HG03457 (cell line): Measurements from ENCODE around the gene SMIM14.
"Not testable (repeated sequence)": the region's sequence is repeated elsewhere in the genome, so short reads cannot be mapped to it uniquely, and the experiment has no call there.

Source experiments
- ATAC-seq: cut with Tn5 transposase; IDR thresholded peaks from one replicate; pipeline ENCODE4 v1.9.1; 2021; ENCODE audit warnings: moderate number of reproducible peaks; ENCODE audit not compliant: unreplicated experiment

SMIM14 gene

DNA sequence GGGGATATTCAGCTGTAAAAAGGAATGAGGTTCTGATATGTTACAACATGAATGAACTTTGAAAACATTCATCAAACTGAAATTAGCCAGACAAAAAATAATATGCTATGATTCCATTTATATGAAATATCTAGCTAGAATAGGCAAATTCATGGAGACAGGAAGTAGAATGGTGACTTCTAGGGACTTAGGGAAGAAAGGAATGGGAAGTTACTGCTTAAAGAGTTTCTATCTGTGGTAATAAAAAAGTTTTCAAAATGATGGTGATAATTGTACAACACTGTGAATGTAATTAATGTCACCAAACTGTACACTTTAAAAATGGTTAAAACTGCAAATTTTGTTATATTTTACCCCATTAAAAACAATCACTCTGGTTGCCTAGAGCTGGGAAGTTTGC, 30.2 kb downstream of the SMIM14 start:
- no peak for ATAC-seq

DNA sequence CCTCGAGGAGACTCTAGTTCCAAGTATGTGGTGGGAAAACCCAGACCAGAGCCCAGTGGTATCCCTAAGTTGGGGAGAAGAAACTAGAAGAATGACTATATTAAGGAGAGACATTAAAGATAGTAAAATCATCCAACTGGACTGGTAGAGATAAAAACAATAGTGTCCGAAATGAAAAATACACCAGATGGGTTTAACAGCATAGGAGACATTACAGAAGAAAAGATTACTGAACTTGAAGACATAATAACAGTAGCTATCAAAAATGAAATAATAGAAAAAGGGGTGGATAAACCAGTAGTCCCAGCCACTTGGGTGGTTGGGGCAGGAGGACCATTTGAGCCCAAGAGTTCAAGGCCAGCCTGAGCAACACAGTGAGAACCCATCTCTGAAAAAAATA, 31.9 kb downstream of the SMIM14 start:
- no peak for ATAC-seq

GRCh38 chr4:39597695-39598381, 40.8 kb downstream of the SMIM14 start:
- no peak for ATAC-seq

DNA sequence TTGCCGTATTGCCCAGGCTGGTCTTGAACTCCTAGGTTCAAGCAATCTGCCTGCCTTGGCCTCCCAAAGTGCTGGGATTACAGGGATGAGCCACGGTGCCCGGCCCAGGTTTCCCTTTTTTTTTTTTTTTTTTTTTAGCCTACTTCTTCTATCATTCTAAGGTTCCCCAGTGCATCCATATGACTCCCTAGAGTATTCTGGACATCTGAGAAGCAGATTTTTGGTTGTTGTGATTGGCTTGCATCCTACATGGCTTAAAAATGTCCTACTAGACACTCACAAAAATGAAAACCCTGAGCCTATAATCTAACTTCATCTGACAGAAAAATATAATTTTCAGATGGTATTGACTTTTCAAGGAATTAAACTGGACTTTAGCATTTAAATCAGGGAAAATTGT, 41.7 kb downstream of the SMIM14 start:
- ATAC-seq, result no peak

- no peak for ATAC-seq
Observed at GRCh38 chr4:39591290-39591689, 47.4 kb downstream of the SMIM14 start.

- no peak for ATAC-seq
Observed at GRCh38 chr4:39587881-39588280, 50.8 kb downstream of the SMIM14 start.

DNA sequence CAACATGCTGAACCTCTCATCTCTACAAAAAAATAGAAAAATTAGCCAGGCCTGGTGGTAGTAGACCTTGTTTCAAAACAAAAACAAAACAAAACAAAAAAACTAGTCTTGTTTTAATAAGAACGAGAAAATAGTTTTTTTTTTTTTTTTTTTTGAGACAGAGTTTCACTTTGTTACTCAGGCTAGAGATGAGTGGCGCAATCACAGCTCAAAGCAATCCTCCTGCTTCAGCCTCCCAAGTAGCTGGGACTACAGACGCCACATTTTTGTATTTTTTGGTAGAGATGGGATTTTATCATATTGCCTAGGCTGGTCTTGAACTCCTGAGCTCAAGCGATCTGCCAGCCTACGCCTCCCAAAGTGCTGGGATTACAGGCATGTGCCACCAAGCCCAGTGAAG, 63.7 kb downstream of the SMIM14 start:
- no peak for ATAC-seq

GRCh38 chr4:39571504-39571903, 67.2 kb downstream of the SMIM14 start:
- ATAC-seq, result no peak

DNA sequence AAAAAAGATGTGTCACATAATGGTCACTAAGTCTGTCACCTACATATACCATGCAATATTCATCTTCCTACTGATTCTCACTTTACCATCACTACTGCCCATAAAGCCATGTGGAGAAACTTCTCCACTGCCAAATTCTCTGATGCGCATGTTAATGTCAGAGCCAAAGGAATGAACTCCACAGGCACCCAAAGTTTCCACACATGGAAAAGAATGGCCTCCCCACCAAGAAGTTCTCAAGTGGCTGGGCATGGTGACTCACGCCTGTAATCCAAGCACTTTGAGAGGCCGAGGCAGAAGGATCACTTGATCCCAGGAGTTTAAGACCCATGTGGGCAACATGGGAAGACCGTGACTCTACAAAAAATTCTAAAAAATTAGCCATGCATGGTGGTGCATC, 67.6 kb downstream of the SMIM14 start:
- no peak for ATAC-seq

- ATAC-seq, result no peak
Observed at GRCh38 chr4:39569209-39569608, 69.5 kb downstream of the SMIM14 start.

DNA sequence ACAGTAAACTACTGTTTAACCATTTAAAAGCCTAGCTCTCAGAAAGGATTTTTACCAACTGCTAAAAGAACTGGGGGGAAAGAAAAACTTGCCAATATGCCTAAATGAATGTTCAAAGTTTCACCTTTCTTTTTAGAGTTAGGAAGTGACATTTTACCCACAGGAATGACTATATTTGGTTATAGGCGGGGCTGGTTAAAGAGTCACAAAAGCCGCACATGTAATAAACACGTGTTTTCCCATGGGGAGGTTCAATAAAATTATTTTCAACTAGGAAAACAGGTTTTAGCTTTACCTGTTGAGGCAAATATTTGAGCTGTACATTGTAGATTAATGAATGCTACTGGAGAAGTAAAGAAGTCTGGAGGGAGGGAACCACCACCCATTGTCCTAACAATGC, 69.9 kb downstream of the SMIM14 start:
- no peak for ATAC-seq

GRCh38 chr4:39565878-39566600, 72.6 kb downstream of the SMIM14 start:
- ATAC-seq, result no peak

GRCh38 chr4:39563346-39563847, 75.3 kb downstream of the SMIM14 start:
- no peak for ATAC-seq

DNA sequence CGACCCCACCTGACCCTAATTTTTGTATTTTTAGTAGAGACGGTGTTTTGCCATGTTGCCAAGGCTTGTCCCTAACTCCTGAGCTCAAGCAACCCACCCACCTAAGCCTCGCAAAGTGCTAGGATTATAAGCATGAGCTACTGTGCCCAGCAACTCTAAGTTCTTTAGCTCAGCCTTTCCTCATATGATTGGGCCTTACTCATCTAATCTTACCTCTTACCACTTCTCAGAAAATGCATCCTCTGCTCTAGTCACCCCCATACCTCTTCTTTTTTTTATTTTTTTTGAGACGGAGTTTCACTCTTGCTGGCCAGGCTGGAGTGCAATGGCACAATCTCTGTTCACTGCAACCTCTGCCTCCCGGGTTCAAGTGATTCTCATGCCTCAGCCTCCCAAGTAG, 75.9 kb downstream of the SMIM14 start:
- ATAC-seq, result no peak

DNA sequence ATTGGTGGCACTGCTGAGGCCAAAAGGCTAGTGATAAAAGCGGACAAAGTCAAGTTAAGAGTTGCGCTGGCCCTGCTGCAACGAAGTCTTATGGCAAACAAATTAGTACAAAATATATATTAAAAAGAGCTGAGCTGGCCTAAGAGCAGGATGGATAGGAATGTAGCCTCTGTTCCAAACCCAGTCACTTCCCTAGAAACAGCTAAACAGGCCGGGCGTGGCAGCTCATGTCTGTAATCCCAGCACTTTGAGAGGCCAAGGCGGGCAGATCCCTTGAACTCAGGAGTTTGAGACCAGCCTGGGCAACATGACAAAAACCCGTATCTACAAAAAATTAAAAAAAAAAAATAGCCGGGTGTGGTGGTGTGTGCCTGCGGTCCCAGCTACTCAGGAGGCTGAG, 79.0 kb downstream of the SMIM14 start:
- ATAC-seq, result no peak

DNA sequence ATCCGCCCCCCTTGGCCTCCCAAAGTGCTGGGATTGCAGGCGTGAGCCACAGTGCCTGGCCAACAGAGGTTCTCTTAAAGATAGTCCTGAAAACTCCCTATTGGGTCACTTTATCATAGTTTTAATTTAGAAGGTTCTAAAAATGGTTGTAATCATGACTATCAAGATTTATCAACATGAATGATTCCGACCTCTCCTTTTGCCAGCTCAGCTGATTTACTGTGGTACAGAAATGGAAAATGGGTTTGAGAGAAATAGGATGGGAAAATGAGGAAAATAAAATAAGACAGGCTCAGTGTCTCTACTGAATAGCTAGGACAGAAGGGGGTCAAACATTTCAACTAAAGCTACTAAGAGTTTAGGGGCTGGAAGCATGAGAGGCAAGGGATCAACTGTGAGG, 83.2 kb downstream of the SMIM14 start:
- ATAC-seq, result no peak

DNA sequence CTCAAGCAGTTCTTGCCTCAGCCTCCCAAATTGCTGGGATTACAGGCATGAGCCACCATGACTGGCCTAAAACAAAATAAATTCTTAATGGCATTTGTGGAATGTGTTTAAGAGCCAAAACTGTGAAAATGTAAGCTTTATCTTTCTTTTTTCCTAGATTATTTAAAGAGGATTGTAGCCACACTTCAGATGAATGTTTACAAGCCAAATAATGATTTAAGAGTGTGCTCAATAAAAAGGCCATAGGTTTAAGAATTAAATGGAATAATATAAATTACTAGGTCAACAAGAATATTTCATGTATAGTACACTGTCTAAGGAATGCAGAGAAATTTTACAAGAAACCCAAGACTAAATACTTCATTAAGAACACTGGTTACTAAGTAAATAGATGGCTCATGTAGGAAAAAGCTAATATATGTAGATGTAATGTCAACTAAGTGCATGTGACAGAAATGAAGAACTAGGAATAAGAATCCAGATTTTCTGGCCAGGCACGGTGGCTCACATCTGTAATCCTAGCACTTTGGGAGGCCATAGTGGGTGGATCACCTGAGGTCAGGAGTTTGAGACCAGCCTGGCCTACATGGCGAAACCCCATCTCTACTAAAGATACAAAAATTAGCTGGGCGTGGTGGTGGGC, 90.1 kb downstream of the SMIM14 start:
- ATAC-seq, result no peak

- ATAC-seq, result no peak
Observed at GRCh38 chr4:39544580-39545315, 93.9 kb downstream of the SMIM14 start.

GRCh38 chr4:39544080-39544479, 94.6 kb downstream of the SMIM14 start:
- not testable (repeated sequence) for ATAC-seq

GRCh38 chr4:39543034-39543433, 95.6 kb downstream of the SMIM14 start:
- no peak for ATAC-seq

DNA sequence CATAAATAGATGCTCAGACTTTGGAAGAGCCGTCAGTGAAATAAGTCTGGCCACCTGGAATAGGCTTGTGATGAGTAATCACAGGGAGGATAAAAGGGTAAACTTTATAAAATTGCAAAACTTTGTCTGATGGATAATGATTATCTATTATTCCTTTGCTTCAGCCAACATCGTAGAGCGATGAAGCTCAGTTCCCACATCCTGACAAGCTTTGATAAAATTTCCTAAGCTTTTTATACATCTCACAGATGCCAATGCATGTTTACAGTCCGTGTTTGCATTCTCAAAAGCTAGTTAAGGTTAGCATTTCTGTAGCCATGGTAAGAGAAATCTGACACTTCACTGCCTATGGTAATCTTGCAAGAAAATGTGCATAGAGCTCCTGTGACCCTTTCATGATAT, 96.1 kb downstream of the SMIM14 start:
- ATAC-seq, result no peak
